GM19328 (cell line): ENCODE results near the gene DDX47.
A peak's percentile ranks its signal among the peaks of the same experiment; 100 is the strongest.
"Not testable (repeated sequence)": the region's sequence is repeated elsewhere in the genome, so short reads cannot be mapped to it uniquely, and the experiment has no call there.

Experiments used
- ATAC-seq: cut with Tn5 transposase; IDR thresholded peaks from one replicate; pipeline ENCODE4 v1.9.1; 2021; ENCODE audit warnings: mild to moderate bottlenecking, moderate library complexity; ENCODE audit not compliant: unreplicated experiment

DDX47 gene

GRCh38 chr12:12796928-12797793, 16.0 kb upstream of the DDX47 start:
- ATAC-seq, result no peak

DNA sequence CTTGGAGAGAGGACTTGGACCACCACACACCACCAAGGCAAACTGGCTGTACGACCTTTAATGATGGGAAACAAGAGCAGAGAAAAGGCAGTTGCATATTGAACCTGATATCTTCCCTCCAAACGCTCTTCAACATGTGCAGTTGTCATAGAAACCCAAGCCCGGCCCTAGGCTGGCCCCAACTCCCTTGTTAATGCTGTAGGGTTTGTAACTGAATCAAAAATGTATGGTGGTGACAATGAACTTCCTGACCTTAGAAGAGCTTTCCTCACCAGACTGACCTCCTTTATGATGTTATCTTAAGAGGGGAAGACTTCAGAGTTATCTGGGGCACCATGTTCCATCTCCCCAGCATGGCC, 15.4 kb upstream of the DDX47 start:
- no peak for ATAC-seq

DNA sequence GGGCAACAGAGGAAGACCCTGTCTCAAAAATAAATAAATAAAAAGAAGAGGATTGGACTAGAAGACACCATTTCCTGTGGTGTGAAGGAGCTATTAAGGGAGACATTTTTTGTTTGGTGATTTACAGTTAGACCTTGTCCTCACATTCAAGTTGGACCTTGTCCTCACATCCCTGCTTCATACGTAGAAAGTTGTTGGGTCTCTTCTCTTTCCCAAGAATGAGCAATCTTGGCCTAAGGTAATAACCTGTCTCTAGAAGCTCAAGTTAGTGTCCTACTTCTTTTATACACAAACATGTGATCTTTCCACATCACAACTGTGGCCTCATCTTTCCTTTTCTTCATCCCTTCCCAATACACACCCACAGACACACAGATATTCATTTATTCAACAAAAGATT, 14.7 kb upstream of the DDX47 start:
- no peak for ATAC-seq

DNA sequence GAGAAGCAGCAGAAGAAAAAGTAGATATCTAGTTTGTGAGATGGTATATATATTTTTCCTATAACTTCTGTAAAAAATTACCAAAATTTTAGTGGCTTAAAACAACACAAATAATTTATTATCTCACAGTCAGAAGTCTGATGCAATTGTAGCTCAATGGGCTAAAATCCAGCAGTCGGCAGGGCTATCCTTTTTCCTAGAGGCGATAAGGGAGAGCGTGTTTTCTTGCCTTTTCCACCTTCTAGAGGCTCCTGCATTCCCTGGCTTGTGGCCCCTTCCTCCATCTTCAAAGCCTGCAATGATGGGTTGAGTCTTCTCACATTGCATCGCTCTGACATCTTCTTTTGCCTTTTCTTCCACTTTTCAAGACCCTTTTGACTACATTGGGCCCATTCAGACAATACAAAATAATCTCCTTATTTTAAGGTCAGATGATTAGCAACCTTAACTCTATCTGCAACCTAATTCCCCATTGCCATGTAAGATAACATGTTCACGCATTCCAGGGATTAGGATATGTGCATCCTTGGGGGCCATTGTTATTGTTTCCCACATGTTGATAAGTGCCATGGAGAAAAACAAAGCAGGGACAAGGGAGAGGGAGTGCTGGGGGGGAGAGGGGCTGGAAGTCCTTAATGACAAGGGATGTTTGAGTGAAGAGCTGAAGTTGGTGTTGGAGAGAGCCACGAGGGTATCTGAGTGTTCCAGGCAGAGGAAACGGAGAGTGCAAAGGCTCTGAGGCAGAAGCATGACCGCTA, 13.8 kb upstream of the DDX47 start:
- no peak for ATAC-seq

GRCh38 chr12:12800406-12801180, 12.6 kb upstream of the DDX47 start:
- no peak for ATAC-seq

GRCh38 chr12:12801656-12802055, 11.5 kb upstream of the DDX47 start:
- not testable (repeated sequence) for ATAC-seq

DNA sequence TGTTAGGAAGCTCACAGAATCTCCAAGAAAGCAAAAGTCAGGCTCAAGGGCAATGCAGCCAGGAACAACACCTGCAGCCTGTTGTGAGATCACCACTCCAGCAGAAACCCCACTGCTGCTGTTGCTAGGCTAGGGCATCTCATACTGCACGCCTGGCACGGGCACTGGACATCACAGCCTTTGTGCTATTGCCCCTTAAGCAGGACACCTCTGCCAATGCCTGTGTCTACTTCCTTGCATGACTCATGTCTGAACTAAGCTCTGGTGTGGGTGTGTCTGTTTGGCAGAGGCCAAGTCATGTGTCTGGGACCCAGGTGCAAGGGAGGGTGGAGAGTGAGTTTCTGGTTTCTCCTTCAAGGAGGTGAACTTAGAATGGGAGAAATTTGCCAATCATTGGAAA, 10.0 kb upstream of the DDX47 start:
- peak; percentile 84 for ATAC-seq

GRCh38 chr12:12804011-12804410, 9.1 kb upstream of the DDX47 start:
- no peak for ATAC-seq

GRCh38 chr12:12804432-12804886, 8.7 kb upstream of the DDX47 start:
- no peak for ATAC-seq

DNA sequence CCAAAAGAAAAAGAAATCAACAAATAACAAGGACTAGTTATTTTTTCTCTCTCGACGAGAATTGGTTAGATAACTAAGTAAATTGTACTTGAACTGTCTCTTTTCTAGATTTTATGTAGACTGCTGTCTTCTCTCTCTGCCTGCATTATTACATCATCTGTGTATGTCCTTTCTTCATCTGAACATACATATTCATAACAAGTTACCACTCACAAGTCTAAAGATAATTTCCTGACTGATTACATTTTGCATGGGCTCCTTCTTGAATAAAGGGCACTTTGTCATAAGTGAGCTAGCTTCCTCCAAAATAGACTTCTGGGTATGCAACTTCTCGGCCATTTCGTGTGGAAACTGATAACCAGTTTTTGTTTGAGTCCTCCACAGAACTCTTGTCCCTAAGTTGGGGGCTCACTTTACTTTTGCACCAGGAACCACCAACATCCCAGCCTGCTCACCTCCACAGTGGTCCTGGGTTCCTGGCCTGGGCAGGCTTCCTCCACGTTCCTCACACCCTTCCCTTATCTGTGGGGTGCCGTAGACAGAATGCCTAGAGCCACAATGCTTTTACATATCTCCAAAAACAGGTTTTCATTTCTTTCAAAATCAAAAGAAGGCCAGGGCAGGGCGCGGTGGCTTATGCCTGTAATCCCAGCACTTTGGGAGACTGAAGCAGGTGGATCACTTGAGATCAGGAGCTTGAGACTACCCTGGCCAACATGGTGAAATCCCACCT, 6.2 kb upstream of the DDX47 start:
- ATAC-seq, result no peak

GRCh38 chr12:12807517-12807903, 5.6 kb upstream of the DDX47 start:
- ATAC-seq, result not testable (repeated sequence)

- peak; percentile 59 for ATAC-seq
These were observed 5.0 kb upstream of the DDX47 start for GRCh38 chr12:12807970-12808702.

DNA sequence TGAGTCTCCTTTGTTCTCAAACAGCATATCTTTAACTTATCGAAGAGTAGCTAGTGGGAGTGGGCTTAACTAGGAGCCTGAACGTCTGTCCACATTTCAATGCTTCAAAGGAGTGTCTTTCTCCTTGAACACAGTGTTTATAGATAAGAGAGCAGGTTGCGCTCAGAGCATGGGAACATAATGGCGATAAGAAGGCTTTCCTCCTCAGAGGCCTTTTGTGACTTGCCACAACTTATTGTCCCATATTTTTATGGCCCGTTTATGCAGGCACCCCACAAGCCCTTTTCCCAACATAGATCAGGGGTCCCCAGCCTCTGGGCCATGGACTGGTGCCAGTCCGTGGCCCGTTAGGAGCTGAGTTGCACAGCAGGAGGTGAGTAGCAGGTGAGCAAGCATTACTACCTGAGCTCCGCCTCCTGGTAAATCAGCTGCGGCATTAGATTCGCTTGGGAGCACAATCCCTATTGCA, 2.6 kb upstream of the DDX47 start:
- ATAC-seq, result no peak

GRCh38 chr12:12811343-12811742, 1.8 kb upstream of the DDX47 start:
- no peak for ATAC-seq

DNA sequence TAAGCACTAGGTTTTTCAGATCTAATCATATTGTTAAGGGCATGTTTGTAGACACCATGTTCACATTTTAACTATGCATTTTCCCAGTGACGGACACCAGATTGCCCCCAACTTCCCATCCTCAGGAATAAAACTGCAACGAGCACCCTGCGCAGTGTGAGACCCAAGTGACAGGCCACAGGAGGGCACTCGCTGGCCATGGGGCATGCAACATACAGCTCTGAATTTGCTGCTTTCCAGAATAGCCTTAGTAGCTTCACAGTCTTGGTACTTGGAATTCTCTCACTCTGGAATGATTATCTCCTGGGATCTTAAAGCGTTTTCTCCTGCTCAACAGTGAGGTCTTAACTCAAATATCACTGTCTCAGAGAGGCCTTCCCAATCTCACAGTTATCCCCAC, 972 bp upstream of the DDX47 start:
- no peak for ATAC-seq

DNA sequence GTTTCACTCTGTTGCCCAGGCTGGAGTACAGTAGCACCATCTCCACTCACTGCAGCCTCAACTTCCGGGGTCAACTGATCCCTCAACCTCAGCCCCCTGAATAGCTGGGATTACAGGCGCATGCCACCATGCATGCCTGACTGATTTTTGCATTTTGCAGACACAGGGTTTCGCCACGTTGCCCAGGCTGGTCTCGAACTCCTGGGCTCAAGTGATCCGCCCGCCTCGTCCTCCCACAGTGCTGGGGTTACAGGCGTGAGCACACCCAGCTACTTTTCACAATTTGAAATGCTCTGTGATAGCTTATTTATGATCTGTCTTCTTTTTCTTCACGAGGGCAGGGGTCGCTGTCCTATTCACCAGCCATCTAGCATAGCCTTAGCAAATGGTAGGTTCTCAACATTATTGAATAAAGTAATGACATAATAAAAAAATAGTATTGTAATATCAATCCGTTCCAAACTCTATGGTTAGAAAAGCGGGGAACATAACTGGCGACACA, 477 bp upstream of the DDX47 start:
- ATAC-seq, result no peak

DNA sequence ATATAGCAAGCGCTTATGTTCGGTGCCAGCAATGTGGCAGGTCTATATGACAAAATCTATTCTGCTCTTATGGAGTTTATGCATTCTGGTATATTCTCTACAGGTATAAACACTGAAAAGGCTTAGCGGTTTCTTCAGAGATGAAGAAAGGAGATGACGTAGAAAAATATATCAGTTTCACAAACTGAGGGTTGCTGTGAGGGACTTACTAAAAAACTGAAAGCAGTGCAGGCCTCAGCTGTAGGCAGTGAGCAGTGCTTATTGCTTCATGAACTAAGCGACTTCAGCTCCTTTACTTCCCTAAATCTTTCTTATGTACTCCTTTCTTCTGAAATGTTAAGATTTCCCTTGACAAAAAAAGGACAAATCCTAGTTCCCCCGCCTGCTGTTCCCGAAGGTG, 4.5 kb downstream of the DDX47 start:
- ATAC-seq, result no peak

DNA sequence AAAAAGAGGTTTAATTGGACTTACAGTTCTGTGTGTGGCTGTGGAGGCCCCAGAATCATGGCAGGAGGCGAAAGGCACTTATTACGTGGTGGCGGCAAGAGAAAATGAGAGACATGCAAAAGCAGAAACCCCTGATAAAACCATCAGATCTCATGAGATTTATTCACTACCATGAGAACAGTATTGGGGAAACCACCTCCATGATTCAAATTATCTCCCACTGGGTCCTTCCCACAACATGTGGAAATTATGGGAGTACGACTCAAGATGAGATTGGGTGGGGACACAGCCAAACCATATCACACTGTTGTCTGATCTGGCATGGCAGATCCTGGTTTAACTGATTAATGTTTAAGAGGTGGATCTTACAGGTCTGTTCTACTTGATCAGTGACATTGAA, 5.6 kb downstream of the DDX47 start:
- ATAC-seq, result no peak

- no peak for ATAC-seq
These were observed 6.1 kb downstream of the DDX47 start for GRCh38 chr12:12819221-12819620.
